Natural killer cell (primary cell): ENCODE results near the gene AFAP1L1. TPM values are rescaled to one million over a fixed set of nuclear protein-coding genes. Genes with fewer than 3 reads are reported as not detected.

Source experiments
- ATAC-seq, 3 donors: fragments of 150-1000 bp in 2 of 3; fragments of 200-7000 bp in 1 of 3; cut with Tn5 transposase; 1 replicate in 1 of 3; 2 replicates in 2 of 3; pipeline ENCODE4 v1.10.0; 2021; ENCODE audit warnings: mild to moderate bottlenecking in 2 of 3, moderate library complexity in 2 of 3
- DNase-seq, 2 donors: peaks; one replicate each; pipeline versions ENCODE4 v3.0.0 to v3.0.0-alpha.2; 2013 to 2021; ENCODE audit warnings: mixed read lengths in 1 of 2
- H3K27ac ChIP-seq: one replicate; pipeline ENCODE4 v1.5.1; 2013; ENCODE audit warnings: mild to moderate bottlenecking, low read length
- H3K27me3 ChIP-seq: one replicate; pipeline ENCODE4 v1.6.1; 2013; ENCODE audit warnings: low read length; ENCODE audit not compliant: control insufficient read depth, insufficient read depth
- H3K36me3 ChIP-seq: one replicate; pipeline ENCODE4 v1.6.1; 2013; ENCODE audit warnings: low read length; ENCODE audit not compliant: control insufficient read depth, insufficient read depth
- H3K4me1 ChIP-seq: one replicate; pipeline ENCODE4 v1.6.1; 2013; ENCODE audit warnings: low read length; ENCODE audit not compliant: control insufficient read depth, insufficient read depth
- H3K4me3 ChIP-seq: one replicate; pipeline ENCODE4 v1.5.1; 2013; ENCODE audit warnings: low read length
- H3K9me3 ChIP-seq: one replicate; pipeline ENCODE4 v1.6.1; 2013; ENCODE audit warnings: low read length; ENCODE audit not compliant: control insufficient read depth, insufficient read depth
- H3K27ac Mint-ChIP-seq, 2 donors: one replicate each; pipeline ENCODE4 v1.8.0; 2022; ENCODE audit warnings: mild to moderate bottlenecking in 2 of 2, mixed read lengths in 2 of 2, moderate library complexity in 1 of 2
- H3K27me3 Mint-ChIP-seq, 2 donors: one replicate each; pipeline ENCODE4 v1.8.0; 2022; ENCODE audit warnings: low read depth in 2 of 2, mixed read lengths in 2 of 2
- H3K36me3 Mint-ChIP-seq: one replicate; pipeline ENCODE4 v1.8.0; 2022; ENCODE audit warnings: mixed read lengths
- H3K4me1 Mint-ChIP-seq, 2 donors: one replicate each; pipeline ENCODE4 v1.8.0; 2022; ENCODE audit warnings: mixed read lengths in 2 of 2
- H3K4me3 Mint-ChIP-seq: one replicate; pipeline ENCODE4 v1.8.0; 2022; ENCODE audit warnings: mild to moderate bottlenecking, moderate library complexity, mixed read lengths
- H3K9me3 Mint-ChIP-seq, 2 donors: one replicate each; pipeline ENCODE4 v1.8.0; 2022; ENCODE audit warnings: mixed read lengths in 2 of 2
- CTCF ChIP-seq: fragments of 200-600 bp; IDR thresholded peaks from one replicate; pipeline ENCODE4 v1.8.0; 2022; ENCODE audit warnings: antibody characterized with exemption
- WGBS: methylation state at CpG from one replicate; pipeline ENCODE4 v1.1.7; 2013; ENCODE audit warnings: missing lambda C conversion rate; ENCODE audit not compliant: insufficient coverage; 5-methylcytosine and 5-hydroxymethylcytosine counted together
- intact Hi-C: fragments of 100-400 bp; cut with micrococcal nuclease; formaldehyde crosslinking; loops from one replicate; pipeline ENCODE4 v1.14.2; 2022
- total RNA-seq, 4 donors: library from RNA; stranded (reverse); fragments of 120-200 nt in 1 of 4; gene quantifications; one replicate each; pipeline versions ENCODE4 v1.2.3 to v1.2.4, GENCODE V29; 2013 to 2022

Gene AFAP1L1
- total RNA-seq, 3 donors from 2014 or later (not counting 1 experiment from before 2014, with no cell fraction given): 0.23 to 1.5 TPM; not detected in 1

DNA sequence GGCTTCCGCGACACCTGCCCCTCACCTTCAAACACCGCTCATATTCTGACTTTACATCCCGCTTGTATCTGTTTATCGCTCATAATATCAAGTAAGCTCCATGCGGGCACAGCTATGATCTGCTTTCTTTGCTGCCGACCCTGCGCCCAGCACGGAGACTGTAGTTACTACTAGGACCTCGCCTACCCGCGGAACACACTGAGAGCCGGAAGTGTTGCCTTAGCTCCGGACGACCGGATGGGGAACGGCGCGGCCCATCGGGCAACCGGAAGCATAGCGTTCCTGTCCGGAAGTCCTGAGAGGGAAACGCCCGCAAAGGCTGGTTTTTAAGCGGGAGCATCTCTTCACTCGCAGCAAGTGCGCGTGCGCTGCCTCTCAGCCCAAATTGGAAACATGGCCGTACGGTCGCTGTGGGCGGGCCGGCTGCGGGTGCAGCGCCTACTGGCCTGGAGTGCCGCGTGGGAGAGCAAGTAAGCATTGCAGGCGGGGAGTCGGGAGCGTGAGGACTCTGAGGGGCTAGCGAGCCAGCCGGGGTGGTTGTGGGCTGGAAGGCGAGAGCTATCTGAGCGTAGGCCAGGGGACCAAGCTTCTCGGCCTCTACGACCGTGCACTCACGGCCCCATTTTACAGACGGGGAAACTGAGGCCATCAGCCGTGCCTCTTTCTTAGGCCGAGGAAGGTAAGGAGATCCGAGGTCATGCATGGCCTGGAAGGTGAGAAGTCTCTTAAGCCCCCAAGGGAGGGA lies 73.7 kb downstream of the AFAP1L1 start, which contains the start of gene GRPEL2:
GRPEL2 (plus strand) TSS at position 353 of the 745 bp plus-strand sequence; CDS start at position 394, 41 bp downstream.
- Histone ChIP-seq H3K4me1 (peaks cover 25% of the 10 kb centered on the region), H3K4me3 (peak within 1 kb of the TSS; percentile 97), H3K27ac (peak within 1 kb of the TSS; percentile 75), H3K27me3 (no peaks in the 10 kb centered on the region), H3K9me3 (no peaks in the 10 kb centered on the region), H3K36me3 (peaks cover 22% of the 10 kb centered on the region)
- no peaks in the 10 kb centered on the region for H3K27me3 Mint-ChIP-seq
- peak within 1 kb of the TSS; percentile 97 for H3K4me3 Mint-ChIP-seq
- WGBS: 1% methylated on average over 54 of the region's 54 CpGs
- ATAC-seq: peak; percentile 80 to 84 (median 83)
- intact Hi-C loops: loop anchor here (1.0 to 5.0 kb wide), 2 partner anchors 12 to 963 kb away; partner anchors contain the start of gene FBXO38
- peaks cover 14% of the 10 kb centered on the region for H3K36me3 Mint-ChIP-seq
- peaks cover 51 to 52% of the 10 kb centered on the region in 2 donors for H3K4me1 Mint-ChIP-seq
- peak; percentile 65 to 93 for DNase-seq
- no peaks in the 10 kb centered on the region for H3K9me3 Mint-ChIP-seq
- TF ChIP-seq CTCF: no peak
- peak within 1 kb of the TSS; percentile 92 to 94 for H3K27ac Mint-ChIP-seq

GRCh38 chr5:149345892-149346222 lies 74.2 kb downstream of the AFAP1L1 start:
- H3K36me3 ChIP-seq: peaks cover 27% of the 10 kb centered on the region
- peak overlapping the region; percentile 75 for H3K27ac ChIP-seq
- TF ChIP-seq CTCF: no peak
- intact Hi-C loops: loop anchor here (1.0 to 5.0 kb wide), 2 partner anchors 11 to 964 kb away; partner anchors contain the start of gene FBXO38
- peak overlapping the region; percentile 97 for H3K4me3 Mint-ChIP-seq
- no peaks in the 10 kb centered on the region for H3K9me3 ChIP-seq
- peaks cover 56 to 57% of the 10 kb centered on the region in 2 donors for H3K4me1 Mint-ChIP-seq
- peak in 1 of 2 donors; percentile 51 for DNase-seq
- H3K27ac Mint-ChIP-seq: peak overlapping the region; percentile 92 to 94
- no peaks in the 10 kb centered on the region for H3K27me3 ChIP-seq
- 2% methylated on average over 11 of the region's 11 CpGs for WGBS
- H3K4me1 ChIP-seq: peaks cover 25% of the 10 kb centered on the region
- H3K27me3 Mint-ChIP-seq: no peaks in the 10 kb centered on the region
- H3K36me3 Mint-ChIP-seq: peaks cover 14% of the 10 kb centered on the region
- peak in 1 of 3 donors; percentile 2 for ATAC-seq
- H3K9me3 Mint-ChIP-seq: no peaks in the 10 kb centered on the region
- H3K4me3 ChIP-seq: peak overlapping the region; percentile 97

GRCh38 chr5:149348518-149348917 lies 76.9 kb downstream of the AFAP1L1 start:
- WGBS: 54% methylated on average over 1 of the region's 1 CpG
- Mint-ChIP-seq H3K4me1 (peaks cover 52 to 56% of the 10 kb centered on the region in 2 donors), H3K27me3 (no peaks in the 10 kb centered on the region), H3K4me3 (peak overlapping the region; percentile 14), H3K9me3 (no peaks in the 10 kb centered on the region), H3K36me3 (peaks cover 22% of the 10 kb centered on the region), H3K27ac (peak overlapping the region in 1 of 2 donors; percentile 27)
- DNase-seq (peak in 1 of 2 donors; percentile 72), ATAC-seq (peak in 1 of 3 donors; percentile 31)
- H3K27ac ChIP-seq: no peak overlapping the region
- intact Hi-C loops: loop anchor here (5.0 kb wide), 1 partner anchor 966 kb away; the partner anchor contains the start of gene FBXO38
- no peak for TF ChIP-seq CTCF
- peaks cover 54% of the 10 kb centered on the region for H3K36me3 ChIP-seq
- no peaks in the 10 kb centered on the region for H3K9me3 ChIP-seq
- H3K4me1 ChIP-seq: peaks cover 25% of the 10 kb centered on the region
- H3K4me3 ChIP-seq: no peak overlapping the region
- H3K27me3 ChIP-seq: no peaks in the 10 kb centered on the region
